GM13977 (cell line): ENCODE data around the gene RABEPK.
"Not testable (repeated sequence)": the region's sequence is repeated elsewhere in the genome, so short reads cannot be mapped to it uniquely, and the experiment has no call there.

Experiments
- DNase-seq: peaks from one replicate; pipeline ENCODE4 v3.0.0; 2012; ENCODE audit warnings: low spot score
- in situ Hi-C: fragments of 300-500 bp; cut with MboI; formaldehyde crosslinking; loops from one replicate; pipeline ENCODE4 v1.12.0; 2022; ENCODE audit warnings: low sequenced_read_pairs, low pct_unique_long_range_greater_than_20kb, mixed read lengths, inconsistent platforms; ENCODE audit not compliant: unreplicated experiment
- TF ChIP-seq, protein P1 (sequence below): IDR thresholded peaks from 2 replicates; pipeline ENCODE4 v1.5.1; 2012; ENCODE audit warnings: mild to moderate bottlenecking, control low read depth; ENCODE audit not compliant: insufficient read depth; ENCODE audit errors: extremely low read depth, missing control alignments

Gene RABEPK

GRCh38 chr9:125183054-125183453, 17.3 kb upstream of the RABEPK start:
- TF ChIP-seq, protein P1, sequence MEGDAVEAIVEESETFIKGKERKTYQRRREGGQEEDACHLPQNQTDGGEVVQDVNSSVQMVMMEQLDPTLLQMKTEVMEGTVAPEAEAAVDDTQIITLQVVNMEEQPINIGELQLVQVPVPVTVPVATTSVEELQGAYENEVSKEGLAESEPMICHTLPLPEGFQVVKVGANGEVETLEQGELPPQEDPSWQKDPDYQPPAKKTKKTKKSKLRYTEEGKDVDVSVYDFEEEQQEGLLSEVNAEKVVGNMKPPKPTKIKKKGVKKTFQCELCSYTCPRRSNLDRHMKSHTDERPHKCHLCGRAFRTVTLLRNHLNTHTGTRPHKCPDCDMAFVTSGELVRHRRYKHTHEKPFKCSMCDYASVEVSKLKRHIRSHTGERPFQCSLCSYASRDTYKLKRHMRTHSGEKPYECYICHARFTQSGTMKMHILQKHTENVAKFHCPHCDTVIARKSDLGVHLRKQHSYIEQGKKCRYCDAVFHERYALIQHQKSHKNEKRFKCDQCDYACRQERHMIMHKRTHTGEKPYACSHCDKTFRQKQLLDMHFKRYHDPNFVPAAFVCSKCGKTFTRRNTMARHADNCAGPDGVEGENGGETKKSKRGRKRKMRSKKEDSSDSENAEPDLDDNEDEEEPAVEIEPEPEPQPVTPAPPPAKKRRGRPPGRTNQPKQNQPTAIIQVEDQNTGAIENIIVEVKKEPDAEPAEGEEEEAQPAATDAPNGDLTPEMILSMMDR: no peak
- no peak for DNase-seq
- in situ Hi-C loops: no loop called here

DNA sequence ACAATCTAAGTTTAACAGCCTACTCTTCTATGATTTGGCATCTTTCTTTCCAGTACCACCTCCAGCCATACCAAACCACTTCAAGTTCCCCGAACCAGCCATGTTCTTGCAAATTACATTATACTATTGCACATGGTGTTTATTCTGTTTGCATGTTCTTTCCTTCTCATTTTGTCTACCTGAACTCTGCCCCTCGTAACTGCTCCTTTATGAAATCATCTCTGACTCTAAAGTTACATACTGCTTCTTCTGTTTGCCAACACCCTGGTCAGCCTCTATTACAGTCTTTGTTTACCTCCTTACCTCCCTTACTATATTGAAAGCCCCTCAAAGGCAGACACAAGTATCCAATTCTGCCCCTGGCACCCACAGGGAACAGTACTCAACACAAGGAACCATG, 16.8 kb upstream of the RABEPK start:
- in situ Hi-C loops: no loop called here
- DNase-seq: no peak

DNA sequence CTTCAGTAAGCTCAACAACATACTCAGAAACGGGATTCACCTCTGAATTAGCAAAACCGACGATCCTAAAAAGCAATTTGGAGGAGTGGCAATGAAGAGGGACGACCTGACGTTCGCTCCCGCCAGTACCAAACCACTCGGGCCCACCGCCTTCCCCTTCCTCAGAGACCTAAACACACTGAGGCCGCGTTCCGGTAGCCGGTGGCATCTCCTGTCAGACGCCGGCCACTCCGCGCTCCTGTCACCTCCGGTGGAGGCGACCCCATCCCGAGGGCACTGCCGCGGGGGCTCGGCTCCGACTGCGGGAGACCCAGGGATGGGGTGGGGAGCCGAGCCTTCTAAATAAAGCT, 11.4 kb upstream of the RABEPK start:
- in situ Hi-C loops: no loop called here
- TF ChIP-seq, protein P1: no peak
- peak; percentile 46 for DNase-seq

More for the DNA sequence above, 16.8 kb upstream of the RABEPK start:
- TF ChIP-seq, protein P1: no peak

DNA sequence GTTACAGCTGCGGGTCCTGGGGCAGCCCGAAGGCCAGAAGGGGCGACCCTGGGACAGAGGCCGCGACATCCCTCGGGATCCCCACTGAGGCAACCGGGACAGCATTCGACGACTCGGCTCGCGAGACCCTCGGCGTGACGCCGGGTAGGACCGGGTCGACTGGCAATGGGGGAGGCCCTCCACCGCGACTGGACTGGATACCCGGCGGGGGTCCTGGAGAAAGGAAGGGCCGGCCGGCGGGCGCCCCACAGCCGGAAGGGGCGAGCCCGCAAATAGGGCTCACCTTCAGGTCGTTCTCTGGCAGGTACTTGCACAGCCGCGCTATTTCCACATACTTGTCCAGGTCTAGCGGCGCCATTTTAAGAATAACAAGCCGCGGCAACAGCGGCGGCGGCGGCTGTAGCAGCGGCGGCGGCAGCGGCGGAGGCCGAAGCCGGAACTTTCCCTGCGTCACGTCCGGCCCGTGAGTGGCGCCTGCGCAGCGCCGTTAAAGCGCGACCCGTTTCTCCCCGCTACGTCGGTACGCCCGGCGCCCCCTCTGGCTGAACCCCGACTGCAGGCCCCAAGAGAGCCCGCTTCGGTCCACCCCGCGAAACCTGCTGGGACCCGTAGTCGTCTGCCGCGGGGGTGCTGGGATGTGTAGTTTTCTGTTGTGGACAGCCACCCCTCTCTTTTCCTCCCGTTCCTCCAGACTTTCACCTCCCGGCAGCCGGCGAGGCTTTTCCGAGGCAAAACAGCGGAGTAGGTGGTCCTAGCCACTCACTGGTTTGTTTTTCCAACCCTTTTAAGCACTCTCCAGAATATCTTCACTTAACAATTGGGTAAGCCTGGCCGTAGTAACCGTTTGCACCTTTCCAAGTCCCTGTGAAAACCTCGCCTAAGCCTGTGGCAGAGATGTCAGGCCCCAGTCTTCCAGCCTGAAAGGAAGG, 10.7 kb upstream of the RABEPK start, which contains the start of gene PPP6C:
Gene PPP6C (minus strand): TSS at position 443 of the 929 bp plus-strand sequence. CDS start 85 bp downstream, at position 358.
- TF ChIP-seq, protein P1: peak; percentile 75
- in situ Hi-C loops: no loop called here

DNA sequence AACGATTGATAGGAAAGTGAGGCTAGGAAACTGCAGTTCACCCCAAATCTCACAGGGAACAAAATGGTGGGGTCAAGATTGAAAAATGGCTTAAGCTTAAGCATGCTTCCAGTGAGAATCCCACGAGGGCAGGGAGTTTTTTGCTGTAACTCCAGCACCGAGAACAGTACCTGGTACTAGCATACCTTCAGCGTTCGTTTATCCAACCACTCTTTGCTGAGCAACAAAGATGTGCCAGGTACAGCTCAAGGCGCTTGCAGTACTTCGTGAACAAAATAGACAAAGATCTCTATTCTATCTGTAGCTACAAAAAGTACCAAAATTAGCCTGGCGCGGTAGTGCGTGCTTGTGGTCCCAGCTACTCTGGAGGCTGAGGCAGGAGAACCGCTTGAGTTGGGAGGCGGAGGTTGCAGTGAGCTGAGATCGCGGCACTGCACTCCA, 10.0 kb upstream of the RABEPK start:
- TF ChIP-seq, protein P1: no peak
- peak; percentile 29 for DNase-seq
- in situ Hi-C loops: no loop called here

More for the DNA sequence above, 10.7 kb upstream of the RABEPK start, which contains the start of gene PPP6C:
- DNase-seq: peak; percentile 97

- DNase-seq, in situ Hi-C loops: not testable (repeated sequence)
Observed at GRCh38 chr9:125194466-125194865, 5.9 kb upstream of the RABEPK start.

GRCh38 chr9:125195591-125195990, 4.8 kb upstream of the RABEPK start:
- DNase-seq, in situ Hi-C loops: not testable (repeated sequence)
